GM21390 (cell line): ENCODE results near the gene LRTM2.

Source experiments
- ATAC-seq: cut with Tn5 transposase; IDR thresholded peaks from one replicate; pipeline ENCODE4 v1.9.1; 2021; ENCODE audit not compliant: unreplicated experiment

Gene LRTM2

GRCh38 chr12:1820191-1820895 lies at the start of gene LRTM2:
Gene LRTM2 (plus strand): TSS chr12:1820565. CDS start chr12:1828149, 7,584 bp downstream.
- ATAC-seq = no peak

GRCh38 chr12:1773937-1774655 lies 46.3 kb upstream of the LRTM2 start:
- no peak for ATAC-seq

DNA sequence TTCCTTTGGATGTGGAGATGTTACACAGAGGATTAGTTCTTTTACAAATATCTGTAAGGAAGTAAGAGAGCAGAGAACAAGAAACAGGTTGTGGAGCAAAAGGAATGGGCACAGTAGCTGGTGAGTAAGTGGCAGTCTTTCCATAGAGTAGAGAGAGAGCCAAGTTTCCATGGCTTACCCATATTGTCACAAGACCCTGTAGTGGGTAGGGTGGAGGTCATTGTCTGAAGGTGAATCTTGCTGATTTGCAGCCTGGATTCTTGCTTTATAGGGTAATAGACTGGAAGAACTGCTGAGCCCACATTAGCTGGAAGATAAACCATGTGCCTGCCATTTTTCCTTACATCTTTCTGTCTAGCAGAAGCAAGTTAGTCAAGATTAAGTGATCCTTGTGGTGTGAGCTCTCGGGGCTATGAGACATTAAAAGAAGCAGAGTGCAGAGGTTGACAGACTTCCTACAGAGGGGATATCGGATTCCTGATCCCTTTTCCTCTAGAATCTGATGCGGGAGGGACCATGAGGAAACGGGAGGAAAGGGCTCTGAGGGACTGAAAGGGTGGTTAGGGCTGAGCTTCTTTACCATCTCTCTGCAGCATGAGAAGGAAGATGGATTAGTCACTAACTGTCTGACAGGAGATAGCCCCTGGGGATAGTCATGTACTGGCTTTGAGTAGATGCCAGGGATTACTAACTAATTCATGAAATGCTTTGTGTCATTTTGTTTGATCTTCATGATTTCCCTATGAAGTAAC lies 44.0 kb upstream of the LRTM2 start:
- no peak for ATAC-seq

DNA sequence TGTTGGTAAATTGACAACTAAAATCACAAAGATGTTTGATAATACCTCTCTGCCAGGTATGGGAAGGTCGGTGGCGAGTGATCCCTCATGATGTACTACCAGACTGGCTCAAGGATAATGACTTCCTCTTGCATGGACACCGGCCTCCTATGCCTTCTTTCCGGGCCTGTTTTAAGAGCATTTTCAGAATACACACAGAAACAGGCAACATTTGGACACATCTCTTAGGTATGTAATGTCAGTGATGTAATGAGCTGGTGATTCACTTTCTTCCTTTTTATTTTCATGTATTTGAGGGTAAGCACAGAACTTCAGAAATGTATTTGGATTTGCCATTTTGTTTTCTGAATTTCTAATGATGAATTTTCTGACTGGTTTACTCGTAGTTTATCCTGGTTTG lies 42.6 kb upstream of the LRTM2 start:
- no peak for ATAC-seq

DNA sequence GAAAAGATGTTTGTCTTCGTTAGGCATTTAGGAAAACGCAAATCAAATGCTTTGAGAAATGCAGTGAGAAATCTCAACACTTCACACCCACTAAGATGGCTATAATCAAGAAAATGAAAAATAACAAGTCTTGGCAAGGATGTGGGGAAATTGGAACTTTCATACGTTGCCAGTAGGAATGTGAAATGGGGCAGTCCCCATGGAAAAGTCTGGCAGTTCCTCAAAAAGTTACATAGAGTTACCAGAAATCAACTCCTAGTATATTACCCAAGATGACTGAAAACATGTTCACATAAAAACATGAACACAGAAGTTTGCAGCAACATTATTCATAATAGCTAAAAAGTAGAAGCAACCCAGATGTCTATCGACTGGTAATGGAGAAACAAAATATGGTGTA lies 41.5 kb upstream of the LRTM2 start:
- no peak for ATAC-seq

GRCh38 chr12:1779783-1780182 lies 40.6 kb upstream of the LRTM2 start:
- no peak for ATAC-seq

DNA sequence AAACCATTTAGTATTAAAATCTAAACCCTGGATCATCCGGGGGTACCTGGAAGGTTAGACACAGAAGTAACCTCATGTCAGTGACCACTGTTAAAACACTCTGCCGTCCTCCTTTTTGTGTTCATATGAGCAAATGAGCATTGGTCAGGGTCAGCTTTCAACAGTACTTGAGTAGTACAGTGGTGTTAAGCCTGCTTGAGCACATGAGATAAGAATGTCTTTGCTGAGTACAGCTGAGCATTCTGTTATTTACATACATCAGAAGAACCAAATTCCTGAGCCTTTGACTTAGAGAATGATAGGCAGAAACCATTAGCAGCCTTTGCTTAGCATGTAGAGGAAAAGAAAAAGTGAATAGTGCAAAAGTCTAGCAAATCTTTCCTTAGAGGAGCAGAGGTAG lies 38.6 kb upstream of the LRTM2 start:
- no peak for ATAC-seq

DNA sequence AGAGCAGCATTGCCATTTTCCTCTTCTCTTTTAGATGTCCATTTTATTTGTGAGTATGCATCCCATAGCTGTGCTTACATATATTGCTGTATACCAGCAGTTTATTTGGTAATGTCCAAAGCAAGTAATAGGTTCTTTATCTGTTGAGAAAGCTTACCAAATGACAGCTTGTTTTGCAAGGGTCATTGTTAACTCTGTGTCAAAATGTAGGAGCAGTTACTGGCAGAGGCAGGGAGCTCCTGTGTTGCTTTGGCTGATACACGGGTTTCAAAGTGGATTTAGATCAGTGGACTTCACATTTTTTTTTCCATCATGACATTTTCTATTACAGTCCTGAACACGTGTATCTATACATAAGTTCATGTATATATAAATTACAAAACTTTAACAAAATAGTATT lies 38.1 kb upstream of the LRTM2 start:
- no peak for ATAC-seq

DNA sequence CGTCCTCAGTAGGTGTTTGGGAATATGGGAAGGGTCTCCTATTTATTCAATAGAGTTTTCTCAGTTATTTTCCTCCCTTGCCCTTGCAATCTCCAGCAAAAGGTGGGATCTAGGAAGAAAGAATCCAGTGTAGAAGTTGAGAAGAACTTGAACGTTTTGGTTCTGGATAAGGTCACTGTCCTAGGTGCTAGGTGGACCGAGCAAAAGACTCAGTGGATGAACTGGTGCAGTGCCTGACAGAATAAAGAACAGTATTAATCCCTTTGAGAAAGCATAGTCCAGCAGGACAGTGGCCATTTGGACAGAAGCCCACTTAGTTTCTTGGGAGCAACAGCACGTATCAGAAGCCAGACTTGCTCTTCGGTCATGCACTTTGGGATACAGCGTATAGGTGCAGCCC lies 32.7 kb upstream of the LRTM2 start:
- ATAC-seq = no peak

- ATAC-seq = no peak
These were observed 29.9 kb upstream of the LRTM2 start for GRCh38 chr12:1790444-1790843.

DNA sequence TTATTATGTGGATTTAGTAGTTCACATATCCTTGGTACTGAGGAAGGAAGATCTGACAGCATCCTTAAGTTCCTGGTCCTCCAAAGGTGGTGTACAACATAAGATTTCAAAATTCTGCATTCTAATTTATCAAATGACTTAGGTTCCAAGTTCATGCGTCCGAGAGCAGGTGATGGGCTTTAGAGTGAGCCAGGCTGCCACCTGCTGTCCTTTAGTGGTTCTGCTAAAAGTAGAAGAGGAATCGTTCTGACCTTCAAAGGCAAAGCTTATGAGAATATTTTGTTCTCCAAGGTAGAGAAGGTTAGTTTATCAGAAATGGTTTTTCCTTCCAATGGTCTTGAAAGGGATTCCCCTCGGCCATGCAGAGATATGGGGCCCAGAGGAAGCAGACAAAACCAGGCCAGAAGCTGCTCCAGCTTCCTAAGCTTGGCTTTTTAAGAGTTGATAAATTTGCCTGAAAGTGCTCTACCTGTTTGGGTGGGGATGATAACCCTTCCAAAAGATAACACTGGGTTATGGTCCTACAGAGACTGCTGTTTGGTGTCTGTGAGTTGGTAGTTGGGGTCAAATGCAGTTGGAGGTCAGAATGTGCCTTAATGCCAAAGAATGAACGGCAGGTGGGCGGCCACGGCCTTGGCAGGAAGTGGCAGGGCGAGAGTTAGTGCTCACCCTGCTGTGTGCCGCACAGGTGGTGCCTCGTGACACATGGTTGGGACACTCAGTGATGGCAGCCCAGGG lies 29.1 kb upstream of the LRTM2 start:
- no peak for ATAC-seq

DNA sequence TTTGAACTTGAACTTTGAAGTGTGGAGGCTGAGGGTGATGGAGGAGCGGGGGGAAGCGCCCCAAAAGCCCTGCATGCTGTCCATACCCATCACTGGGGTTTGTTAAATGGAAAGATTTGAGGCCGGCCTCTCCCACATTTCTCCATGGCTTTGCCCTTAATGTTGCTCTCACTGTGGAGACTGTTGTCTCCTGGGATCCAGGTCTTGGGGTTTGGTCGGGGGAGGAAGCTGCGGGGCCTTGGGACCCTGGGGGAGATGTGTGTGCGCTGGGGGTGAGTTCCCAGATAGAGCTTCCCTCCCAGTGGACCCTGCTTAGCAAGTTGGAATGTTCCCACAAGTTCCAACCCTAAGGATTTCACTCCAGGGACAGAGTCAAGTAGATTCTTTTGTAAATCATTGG lies 28.0 kb upstream of the LRTM2 start:
- ATAC-seq = no peak

GRCh38 chr12:1793426-1794210 lies 26.7 kb upstream of the LRTM2 start:
- no peak for ATAC-seq

GRCh38 chr12:1794440-1795090 lies 25.8 kb upstream of the LRTM2 start:
- ATAC-seq = no peak

DNA sequence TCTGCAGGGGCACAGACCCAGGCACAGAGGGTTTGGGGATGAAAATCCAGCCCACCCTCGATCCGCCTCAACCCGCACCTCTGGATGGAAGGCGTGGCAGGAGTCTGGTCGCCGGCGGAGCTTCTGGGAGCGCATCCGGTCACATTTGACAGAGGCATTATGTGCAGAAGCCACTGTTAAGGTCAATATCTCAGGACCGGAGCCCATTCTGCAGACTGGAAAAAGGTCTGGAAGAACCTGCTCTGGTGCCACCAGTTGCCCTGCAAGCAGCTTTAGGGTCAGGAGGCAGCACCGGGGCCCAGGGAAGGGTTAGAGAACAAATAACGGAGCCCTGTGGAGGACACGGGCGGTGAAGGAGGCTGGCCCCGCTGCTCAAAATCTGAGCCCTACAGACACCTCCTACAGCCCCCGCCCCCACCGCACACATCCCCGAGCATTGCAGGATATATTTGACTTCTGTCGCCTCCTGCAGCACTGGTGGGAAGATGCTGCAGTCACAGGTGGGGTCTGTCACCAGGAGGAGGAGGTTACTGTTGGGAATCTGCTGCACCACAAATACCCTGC lies 25.1 kb upstream of the LRTM2 start:
- ATAC-seq = no peak

DNA sequence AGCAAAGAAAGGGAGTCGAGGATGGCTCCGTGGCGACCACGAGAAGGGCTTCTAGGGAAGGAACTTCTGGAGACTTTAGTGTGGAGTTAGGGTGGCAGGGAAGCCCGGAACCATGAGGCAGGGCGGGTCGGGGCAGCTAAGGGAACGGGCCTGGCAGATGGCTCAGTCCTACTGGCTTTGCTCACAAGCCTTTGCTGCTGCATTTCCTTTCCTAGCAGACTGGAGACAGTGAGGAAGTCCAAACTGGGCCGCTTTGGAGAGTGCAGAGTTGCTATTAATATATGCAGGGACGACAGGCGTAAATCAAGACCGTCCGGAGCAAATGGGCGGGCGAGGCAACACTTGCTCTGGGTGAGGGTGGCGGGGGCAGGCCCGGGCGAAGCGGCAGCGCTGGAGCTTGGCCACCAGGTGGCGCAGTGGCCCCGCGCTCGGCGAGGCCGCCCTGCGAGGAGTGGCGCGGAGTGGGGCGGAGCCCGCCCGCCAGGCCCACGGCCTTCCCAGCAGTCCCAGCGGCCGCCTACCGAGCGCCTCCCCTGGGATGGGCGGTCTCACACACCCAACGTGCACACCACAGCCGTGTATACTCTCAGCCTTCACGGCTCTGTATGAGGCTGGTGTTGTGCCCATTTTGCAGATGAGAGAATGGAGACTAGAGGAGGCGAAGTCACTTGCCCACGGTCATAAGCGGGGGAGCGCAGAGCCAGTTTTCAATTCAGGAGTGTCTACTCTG lies 24.4 kb upstream of the LRTM2 start:
- peak; percentile 96 for ATAC-seq

DNA sequence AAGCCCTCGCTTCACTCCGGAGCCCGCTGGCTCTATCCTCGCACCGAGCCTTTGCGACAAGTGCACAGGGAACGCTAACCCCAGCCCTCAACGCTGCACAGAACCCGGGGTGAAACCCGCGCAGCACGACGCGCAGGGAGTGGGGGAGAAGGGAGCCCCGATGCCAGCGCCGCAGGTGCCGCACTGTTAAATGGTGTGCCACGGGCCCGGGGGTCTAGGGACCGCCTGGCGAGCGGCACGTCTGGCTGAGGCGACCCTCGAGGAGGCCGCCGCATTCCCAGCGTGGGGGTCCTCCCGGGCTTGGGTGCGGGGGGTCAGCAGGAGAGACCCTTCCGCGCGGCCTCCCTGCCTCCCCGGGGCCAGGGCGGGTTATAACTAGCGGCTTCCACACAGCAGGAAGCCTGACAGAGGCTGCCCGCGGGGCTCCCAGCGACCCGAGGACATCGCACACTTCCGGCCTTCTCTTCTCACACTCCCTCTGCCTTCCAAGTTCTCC lies 23.8 kb upstream of the LRTM2 start:
- peak; percentile 23 for ATAC-seq

DNA sequence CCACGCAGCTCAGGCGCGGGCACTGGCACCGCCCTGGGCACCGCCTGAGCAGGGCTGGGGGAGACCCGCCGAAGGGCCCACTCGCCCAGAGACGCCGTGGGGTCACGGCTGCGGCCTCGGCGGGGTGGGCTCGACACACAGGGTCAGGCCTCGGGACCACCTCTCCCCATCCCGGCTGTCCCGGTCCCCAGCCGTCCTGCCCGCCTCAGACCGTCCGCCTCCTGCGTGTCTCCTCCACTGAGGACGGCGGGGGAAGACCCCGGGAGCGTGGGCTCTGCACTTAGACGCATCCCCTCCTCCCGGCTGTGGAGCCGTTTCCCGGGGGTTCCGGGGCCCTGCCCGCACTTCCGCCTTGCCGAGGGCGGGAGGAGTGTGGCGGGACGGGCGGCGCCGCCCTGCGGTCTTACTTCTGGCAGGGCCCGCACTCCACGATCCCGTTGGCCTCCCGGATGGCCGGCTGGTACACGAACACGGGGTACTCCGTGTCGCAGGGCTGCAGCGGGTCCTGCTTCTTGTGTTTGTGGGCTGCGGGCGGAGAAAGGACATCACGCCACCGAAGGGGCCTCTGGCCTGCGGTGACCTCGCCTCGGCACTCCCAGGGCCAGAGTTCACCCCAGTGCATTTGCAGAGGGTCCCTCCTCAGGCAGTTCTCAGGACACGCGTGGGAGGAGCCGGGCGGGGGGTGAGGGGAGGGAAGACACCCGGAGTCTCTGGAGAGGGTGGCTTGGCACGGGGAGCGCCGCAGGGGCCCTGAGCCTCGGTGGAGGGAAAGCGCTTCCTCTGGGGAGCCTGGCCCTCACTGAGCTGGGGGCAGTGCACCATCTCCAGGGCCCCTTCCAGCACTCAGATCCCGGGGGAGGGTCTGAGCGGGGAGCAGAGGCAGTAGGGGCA lies 23.1 kb upstream of the LRTM2 start:
- no peak for ATAC-seq
